K562 (cell line): ENCODE measurements around the gene ANKMY2. TPM values are rescaled to one million over a fixed set of nuclear protein-coding genes. Genes with fewer than 3 reads are reported as not detected.

Experiments
- ARNT ChIP-seq, 2 experiments: fragments of 450-650 bp; IDR thresholded peaks; 2 replicates each; pipeline ENCODE4 v1.6.1; 2016; ENCODE audit warnings: mild to moderate bottlenecking in 1 of 2
- CSDE1 ChIP-seq, 2 experiments: fragments of 450-650 bp; IDR thresholded peaks; 2 replicates each; pipeline ENCODE4 v1.6.1; 2016; ENCODE audit warnings: mild to moderate bottlenecking in 1 of 2
- DPF2 ChIP-seq: fragments of 450-650 bp; IDR thresholded peaks from 2 replicates; pipeline ENCODE4 v1.6.1; 2016
- EGR1 ChIP-seq: fragments of 450-650 bp; conservative IDR thresholded peaks from 2 replicates; pipeline ENCODE4 v1.6.1; 2017; ENCODE audit warnings: mild to moderate bottlenecking
- KLF16 ChIP-seq: IDR thresholded peaks from 2 replicates; pipeline ENCODE4 v1.6.1; 2016; ENCODE audit warnings: antibody characterized with exemption
- LEF1 ChIP-seq: fragments of 450-650 bp; IDR thresholded peaks from 2 replicates; pipeline ENCODE4 v1.6.1; 2016; ENCODE audit warnings: mild to moderate bottlenecking
- MIER1 ChIP-seq: fragments of 450-650 bp; IDR thresholded peaks from 2 replicates; pipeline ENCODE4 v1.6.1; 2016; ENCODE audit warnings: antibody characterized with exemption, mild to moderate bottlenecking, low read depth
- NFE2L1 ChIP-seq: fragments of 450-650 bp; IDR thresholded peaks from 2 replicates; pipeline ENCODE4 v1.6.1; 2016; ENCODE audit warnings: missing genetic modification characterization, low read depth, mild to moderate bottlenecking, missing compliant biosample characterization, moderate library complexity, borderline replicate concordance
- PTBP1 ChIP-seq: fragments of 200-400 bp; formaldehyde crosslinking; IDR thresholded peaks from 2 replicates; pipeline ENCODE4 v1.6.1; 2017; ENCODE audit warnings: low read depth, low read length
- PURB ChIP-seq: sonication (generic); formaldehyde crosslinking; IDR thresholded peaks from 2 replicates; pipeline ENCODE4 v1.9.0; 2021; ENCODE audit warnings: low read depth, mild to moderate bottlenecking, missing genetic modification reagents
- RBM22 ChIP-seq: fragments of 200-400 bp; formaldehyde crosslinking; IDR thresholded peaks from 2 replicates; pipeline ENCODE4 v1.6.1; 2018; ENCODE audit warnings: low read length, low read depth; ENCODE audit not compliant: poor library complexity, severe bottlenecking
- SRF ChIP-seq, 2 experiments: fragments of 250-450, 450-650 bp in 1 of 2; sonication (Bioruptor Pico) in 1 of 2; sonication (generic) in 1 of 2; formaldehyde crosslinking; IDR thresholded peaks; 2 replicates each; pipeline versions ENCODE4 v1.5.0 to v1.5.1; 2020 to 2022; ENCODE audit warnings: mild to moderate bottlenecking in 1 of 2, missing genetic modification reagents in 1 of 2
- SRSF1 ChIP-seq: fragments of 200-400 bp; formaldehyde crosslinking; IDR thresholded peaks from 2 replicates; pipeline ENCODE4 v1.6.1; 2017; ENCODE audit warnings: mild to moderate bottlenecking, low read depth, low read length, moderate library complexity
- SRSF9 ChIP-seq: fragments of 200-400 bp; formaldehyde crosslinking; IDR thresholded peaks from 2 replicates; pipeline ENCODE4 v1.6.1; 2017; ENCODE audit warnings: low read depth, low read length, borderline replicate concordance
- XRCC4 ChIP-seq: IDR thresholded peaks from one replicate; pipeline ENCODE4 v1.6.1; 2011; ENCODE audit not compliant: insufficient read depth, insufficient read length; ENCODE audit errors: extremely low read depth
- YY1 ChIP-seq, 3 experiments: IDR thresholded peaks; 2 replicates each; pipeline ENCODE4 v1.6.1; 2011; ENCODE audit warnings: low read length in 2 of 3, mild to moderate bottlenecking in 2 of 3, moderate library complexity in 2 of 3, borderline replicate concordance in 1 of 3, control low read depth in 1 of 3, low read depth in 1 of 3; ENCODE audit not compliant: insufficient read depth in 3 of 3, insufficient replicate concordance in 2 of 3, control insufficient read depth in 1 of 3, insufficient read length in 1 of 3; ENCODE audit errors: extremely low read depth in 1 of 3
- ZBTB1 ChIP-seq: sonication (generic); formaldehyde crosslinking; IDR thresholded peaks from 2 replicates; pipeline ENCODE4 v1.8.1; 2023; ENCODE audit warnings: missing genetic modification reagents, low read depth, mild to moderate bottlenecking, borderline replicate concordance
- ZBTB17 ChIP-seq: fragments of 450-650 bp; formaldehyde crosslinking; IDR thresholded peaks from 2 replicates; pipeline ENCODE4 v1.4.0; 2020; ENCODE audit warnings: mild to moderate bottlenecking
- ZNF212 ChIP-seq: fragments of 450-650 bp; formaldehyde crosslinking; IDR thresholded peaks from 2 replicates; pipeline ENCODE4 v1.4.0; 2020; ENCODE audit warnings: mild to moderate bottlenecking
- ZNF436 ChIP-seq: fragments of 250-450, 450-650 bp; sonication (Bioruptor Pico); formaldehyde crosslinking; IDR thresholded peaks from 2 replicates; pipeline ENCODE4 v1.7.0; 2020; ENCODE audit warnings: mild to moderate bottlenecking
- ZNF586 ChIP-seq: fragments of 450-650 bp; formaldehyde crosslinking; conservative IDR thresholded peaks from 2 replicates; pipeline ENCODE4 v1.4.0; 2020; ENCODE audit warnings: mild to moderate bottlenecking, moderate library complexity
- ZNF79 ChIP-seq: fragments of 250-450 bp; sonication (Bioruptor Pico); IDR thresholded peaks from 2 replicates; pipeline ENCODE4 v1.4.0; 2020; ENCODE audit warnings: low read depth, mild to moderate bottlenecking, moderate library complexity
- ZNF830 ChIP-seq: fragments of 250-450 bp; sonication (Bioruptor Pico); IDR thresholded peaks from 2 replicates; pipeline ENCODE4 v1.5.0; 2021; ENCODE audit warnings: mild to moderate bottlenecking
- ZZZ3 ChIP-seq: fragments of 450-650 bp; IDR thresholded peaks from 2 replicates; pipeline ENCODE4 v1.6.1; 2016; ENCODE audit warnings: antibody characterized with exemption, mild to moderate bottlenecking, moderate library complexity
- polyA plus RNA-seq, 8 experiments: library from polyadenylated mRNA; depleted of rRNA in 4 of 8; stranded (reverse) in 5 of 8; unstranded in 3 of 8; fragments of >200 nt; fragmentation: Nextera tagmentation in 2 of 8; fragmentation: Illumina TruSeq in 1 of 8; extraction: Ambion mirVana in 2 of 8; extraction: Trizol in 1 of 8; gene quantifications; 2 replicates each; pipeline versions ENCODE4 v1.2.1 to v1.2.3, GENCODE V29; 2011 to 2014; ENCODE audit warnings: inconsistent platforms in 1 of 8, missing spikeins in 1 of 8
- total RNA-seq, 7 experiments: library from RNA; depleted of rRNA in 6 of 7; stranded (reverse); fragments of >200 nt in 6 of 7; fragmentation: Illumina TruSeq in 2 of 7; extraction: Trizol in 2 of 7; gene quantifications; 2 replicates each; pipeline versions ENCODE4 v1.2.1 to v1.2.3, GENCODE V29; 2011 to 2021; ENCODE audit warnings: low replicate concordance in 1 of 7
- TF ChIP-seq, protein P1 (sequence below), 2 experiments: fragments of 450-650 bp in 1 of 2; sonication (generic) in 1 of 2; formaldehyde crosslinking; conservative IDR thresholded peaks; 2 replicates each; pipeline versions ENCODE4 v1.4.0 to v1.8.1; 2020 to 2022; ENCODE audit warnings: mild to moderate bottlenecking in 1 of 2, missing genetic modification reagents in 1 of 2
- TF ChIP-seq, protein P2 (sequence below): fragments of 250-450 bp; sonication (Bioruptor Pico); IDR thresholded peaks from 2 replicates; pipeline ENCODE4 v1.8.0; 2022; ENCODE audit warnings: inconsistent platforms
- TF ChIP-seq, protein P3 (sequence below): fragments of 450-650 bp; formaldehyde crosslinking; IDR thresholded peaks from 2 replicates; pipeline ENCODE4 v1.4.0; 2020; ENCODE audit warnings: mild to moderate bottlenecking, mixed read lengths

Gene ANKMY2
- total and polyA plus RNA-seq, 9 of the 15 experiments (the other 6 are each of a cell fraction or from before 2014, with no cell fraction given): 38.9 to 71.5 (median 48.8) TPM

- TF ChIP-seq XRCC4 (no peak), ZNF436 (no peak), CSDE1 (IDR thresholded peaks at IDR 0.05) (no peak), ZNF79 (no peak), SRSF9 (no peak), ZBTB17 (no peak), MIER1 (no peak), LEF1 (peak; percentile 94), PTBP1 (no peak), ZNF830 (CRISPR knock-in tag) (no peak), ZNF212 (CRISPR knock-in tag) (no peak), ZZZ3 (no peak), PURB (CRISPR knock-in tag) (no peak), DPF2 (peak; percentile 88), NFE2L1 (tag) (no peak), KLF16 (no peak), ZBTB1 (CRISPR knock-in tag) (no peak), ARNT (IDR thresholded peaks at IDR 0.05) (0 out of 4 replicates have a peak, but pooled peaks of 1 of the 2 experiments have one; percentile 52), EGR1 (no peak), ZNF586 (no peak), SRF (CRISPR knock-in tag; IDR thresholded peaks at IDR 0.05) (no peak), RBM22 (no peak), SRSF1 (no peak), YY1 (IDR thresholded peaks at IDR 0.05; ENCODE audit: borderline replicate concordance in 1 of 3, control insufficient read depth in 1 of 3, extremely low read depth in 1 of 3, insufficient read depth in 3 of 3, insufficient read length in 1 of 3, insufficient replicate concordance in 2 of 3, low read depth in 1 of 3, low read length in 2 of 3) (no peak)
- TF ChIP-seq, protein P1, sequence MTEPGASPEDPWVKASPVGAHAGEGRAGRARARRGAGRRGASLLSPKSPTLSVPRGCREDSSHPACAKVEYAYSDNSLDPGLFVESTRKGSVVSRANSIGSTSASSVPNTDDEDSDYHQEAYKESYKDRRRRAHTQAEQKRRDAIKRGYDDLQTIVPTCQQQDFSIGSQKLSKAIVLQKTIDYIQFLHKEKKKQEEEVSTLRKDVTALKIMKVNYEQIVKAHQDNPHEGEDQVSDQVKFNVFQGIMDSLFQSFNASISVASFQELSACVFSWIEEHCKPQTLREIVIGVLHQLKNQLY (CRISPR knock-in tag; conservative IDR thresholded peaks at IDR 0.05): no peak
- TF ChIP-seq, protein P2, sequence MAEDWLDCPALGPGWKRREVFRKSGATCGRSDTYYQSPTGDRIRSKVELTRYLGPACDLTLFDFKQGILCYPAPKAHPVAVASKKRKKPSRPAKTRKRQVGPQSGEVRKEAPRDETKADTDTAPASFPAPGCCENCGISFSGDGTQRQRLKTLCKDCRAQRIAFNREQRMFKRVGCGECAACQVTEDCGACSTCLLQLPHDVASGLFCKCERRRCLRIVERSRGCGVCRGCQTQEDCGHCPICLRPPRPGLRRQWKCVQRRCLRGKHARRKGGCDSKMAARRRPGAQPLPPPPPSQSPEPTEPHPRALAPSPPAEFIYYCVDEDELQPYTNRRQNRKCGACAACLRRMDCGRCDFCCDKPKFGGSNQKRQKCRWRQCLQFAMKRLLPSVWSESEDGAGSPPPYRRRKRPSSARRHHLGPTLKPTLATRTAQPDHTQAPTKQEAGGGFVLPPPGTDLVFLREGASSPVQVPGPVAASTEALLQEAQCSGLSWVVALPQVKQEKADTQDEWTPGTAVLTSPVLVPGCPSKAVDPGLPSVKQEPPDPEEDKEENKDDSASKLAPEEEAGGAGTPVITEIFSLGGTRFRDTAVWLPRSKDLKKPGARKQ (CRISPR knock-in tag): no peak
- TF ChIP-seq, protein P3, sequence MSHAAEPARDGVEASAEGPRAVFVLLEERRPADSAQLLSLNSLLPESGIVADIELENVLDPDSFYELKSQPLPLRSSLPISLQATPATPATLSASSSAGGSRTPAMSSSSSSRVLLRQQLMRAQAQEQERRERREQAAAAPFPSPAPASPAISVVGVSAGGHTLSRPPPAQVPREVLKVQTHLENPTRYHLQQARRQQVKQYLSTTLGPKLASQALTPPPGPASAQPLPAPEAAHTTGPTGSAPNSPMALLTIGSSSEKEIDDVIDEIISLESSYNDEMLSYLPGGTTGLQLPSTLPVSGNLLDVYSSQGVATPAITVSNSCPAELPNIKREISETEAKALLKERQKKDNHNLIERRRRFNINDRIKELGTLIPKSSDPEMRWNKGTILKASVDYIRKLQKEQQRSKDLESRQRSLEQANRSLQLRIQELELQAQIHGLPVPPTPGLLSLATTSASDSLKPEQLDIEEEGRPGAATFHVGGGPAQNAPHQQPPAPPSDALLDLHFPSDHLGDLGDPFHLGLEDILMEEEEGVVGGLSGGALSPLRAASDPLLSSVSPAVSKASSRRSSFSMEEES (CRISPR knock-in tag): no peak
Measured at GRCh38 chr7:16657656-16658279, 12.2 kb upstream of the ANKMY2 start (continued).
